HepG2 (cell line): ENCODE measurements around the gene CCDC80. TPM values are rescaled to one million over a fixed set of nuclear protein-coding genes. Genes with fewer than 3 reads are reported as not detected.

ENCODE experiments used
- CSRNP1 ChIP-seq: sonication (generic); formaldehyde crosslinking; IDR thresholded peaks from 2 replicates; pipeline ENCODE4 v1.8.1; 2023; ENCODE audit warnings: mild to moderate bottlenecking, missing genetic modification reagents
- E2F1 ChIP-seq: sonication (generic); formaldehyde crosslinking; IDR thresholded peaks from 2 replicates; pipeline ENCODE4 v1.5.0; 2020; ENCODE audit warnings: missing genetic modification reagents
- ELK4 ChIP-seq: sonication (generic); formaldehyde crosslinking; IDR thresholded peaks from 2 replicates; pipeline ENCODE4 v1.9.0; 2021; ENCODE audit warnings: missing genetic modification reagents, borderline replicate concordance
- FOXP4 ChIP-seq: sonication (generic); formaldehyde crosslinking; IDR thresholded peaks from 2 replicates; pipeline ENCODE4 v1.4.0; 2020; ENCODE audit warnings: missing genetic modification reagents
- IRF1 ChIP-seq: sonication (generic); formaldehyde crosslinking; IDR thresholded peaks from 2 replicates; pipeline ENCODE4 v1.4.0; 2020; ENCODE audit warnings: low read depth, mild to moderate bottlenecking, missing genetic modification reagents
- KDM1A ChIP-seq: IDR thresholded peaks from 2 replicates; pipeline ENCODE4 v1.6.1; 2016; ENCODE audit warnings: missing compliant biosample characterization
- PBX3 ChIP-seq: sonication (generic); formaldehyde crosslinking; IDR thresholded peaks from 2 replicates; pipeline ENCODE4 v1.8.1; 2023; ENCODE audit warnings: missing genetic modification reagents, inconsistent platforms, borderline replicate concordance
- POGK ChIP-seq: sonication (generic); formaldehyde crosslinking; conservative IDR thresholded peaks from 2 replicates; pipeline ENCODE4 v1.8.0; 2022; ENCODE audit warnings: mild to moderate bottlenecking, moderate library complexity, missing genetic modification reagents
- POLR2AphosphoS5 ChIP-seq: IDR thresholded peaks from 2 replicates; pipeline ENCODE4 v1.6.1; 2012; ENCODE audit warnings: low read depth, low read length
- PREB ChIP-seq: sonication (generic); formaldehyde crosslinking; IDR thresholded peaks from 2 replicates; pipeline ENCODE4 v1.4.0; 2020; ENCODE audit warnings: missing genetic modification reagents
- SRSF1 ChIP-seq: fragments of 200-400 bp; formaldehyde crosslinking; optimal IDR thresholded peaks from 2 replicates; pipeline ENCODE3; 2017; ENCODE audit warnings: mild to moderate bottlenecking, low read depth, low read length, moderate library complexity
- ZFP1 ChIP-seq: IDR thresholded peaks from 2 replicates; pipeline ENCODE4 v1.6.1; 2016
- ZNF264 ChIP-seq: sonication (generic); formaldehyde crosslinking; IDR thresholded peaks from 2 replicates; pipeline ENCODE4 v1.4.0; 2020; ENCODE audit warnings: missing genetic modification reagents
- ZNF274 ChIP-seq: sonication (generic); formaldehyde crosslinking; IDR thresholded peaks from 2 replicates; pipeline ENCODE4 v1.5.1; 2020; ENCODE audit warnings: mild to moderate bottlenecking, missing genetic modification reagents
- ZNF7 ChIP-seq: IDR thresholded peaks from 2 replicates; pipeline ENCODE4 v1.6.1; 2016; ENCODE audit warnings: missing biosample characterization, missing genetic modification reagents
- ZNF709 ChIP-seq: sonication (generic); formaldehyde crosslinking; IDR thresholded peaks from 2 replicates; pipeline ENCODE4 v1.5.0; 2020; ENCODE audit warnings: mild to moderate bottlenecking, missing genetic modification reagents
- polyA plus RNA-seq, 8 experiments: library from polyadenylated mRNA; depleted of rRNA in 3 of 8; stranded (reverse) in 7 of 8; unstranded in 1 of 8; fragments of >200 nt; fragmentation: Illumina TruSeq in 4 of 8; extraction: Trizol in 4 of 8; gene quantifications; 2 replicates each; pipeline versions ENCODE4 v1.2.1 to v1.2.3, GENCODE V29; 2011 to 2016; ENCODE audit warnings: low read depth in 4 of 8, missing spikeins in 1 of 8, mixed read lengths in 1 of 8; ENCODE audit not compliant: insufficient read depth in 1 of 8
- total RNA-seq, 5 experiments: library from RNA; depleted of rRNA; stranded (reverse); fragments of >200 nt; fragmentation: Illumina TruSeq; extraction: Trizol; gene quantifications; 2 replicates each; pipeline ENCODE4 v1.2.3, GENCODE V29; 2016; ENCODE audit warnings: low read depth in 1 of 5

The CCDC80 gene
- total and polyA plus RNA-seq, 2 of the 13 experiments (the other 11 are each of a cell fraction or from before 2014, with no cell fraction given) = not detected

GRCh38 chr3:112561734-112562529, 79.0 kb downstream of the CCDC80 start, which contains the start of the genes ATG3 and SLC35A5 (continued):
- TF ChIP-seq FOXP4 (0 out of 2 replicates have a peak, but pooled peaks have one; percentile 40), E2F1 (CRISPR knock-in tag) (peak; percentile 35), IRF1 (CRISPR knock-in tag) (no peak), ZNF7 (CRISPR knock-in tag) (no peak), KDM1A (CRISPR knock-in tag) (no peak), ZNF274 (CRISPR knock-in tag) (no peak), ZNF264 (CRISPR knock-in tag) (peak; percentile 33; the same call in 1 of the 2 replicates), CSRNP1 (CRISPR knock-in tag) (peak; percentile 40; the same call in 1 of the 2 replicates), PREB (CRISPR knock-in tag) (no peak), SRSF1 (peak; percentile 78), ZFP1 (no peak), POGK (CRISPR knock-in tag) (peak; percentile 80; the same call in 1 of the 2 replicates), ELK4 (no peak), PBX3 (no peak), ZNF709 (CRISPR knock-in tag) (peak; percentile 64; the same call in 1 of the 2 replicates), POLR2AphosphoS5 (peak; percentile 85)
